Ovary (tissue), 3 donors: ENCODE measurements around the gene SV2C.
"Not testable (repeated sequence)": the region's sequence is repeated elsewhere in the genome, so short reads cannot be mapped to it uniquely, and the experiment has no call there.

Experiments used
- EP300 ChIP-seq: sonication (generic); formaldehyde crosslinking; IDR thresholded peaks from one replicate; pipeline ENCODE4 v1.6.1; 2017; ENCODE audit warnings: antibody characterized with exemption
- POLR2A ChIP-seq: fragments of 450-650 bp; IDR thresholded peaks from one replicate; pipeline ENCODE4 v1.6.1; 2017; ENCODE audit warnings: antibody characterized with exemption, mild to moderate bottlenecking, moderate library complexity
- TF ChIP-seq, protein P1 (sequence below), 3 donors: fragments of 450-650 bp in 2 of 3; fragments of 200-600 bp in 1 of 3; IDR thresholded peaks; one replicate each; pipeline versions ENCODE4 v1.5.1 to v1.8.0; 2016 to 2022; ENCODE audit warnings: antibody characterized with exemption in 3 of 3, mild to moderate bottlenecking in 1 of 3
- donor health status: DM: no; HTN: no; CAD: no.

DNA sequence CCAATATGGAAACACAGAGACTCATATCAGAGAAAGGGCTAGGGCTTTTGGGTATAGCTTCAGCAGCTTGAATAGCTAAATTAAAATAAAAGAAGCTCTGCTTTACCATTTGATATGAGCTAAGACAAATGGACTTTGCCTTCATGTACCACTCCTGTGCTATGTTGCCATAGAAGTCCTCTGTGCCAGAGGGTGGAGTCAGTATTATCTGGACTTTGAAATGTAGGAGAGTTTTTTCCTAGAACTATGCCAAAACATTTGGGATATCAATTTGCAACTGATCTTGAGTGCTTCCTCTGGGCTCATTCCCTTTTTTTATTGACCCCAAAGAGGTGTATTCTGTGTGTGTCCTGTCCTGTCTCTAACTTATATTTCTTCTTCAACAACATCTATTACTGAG is 219.5 kb downstream of the SV2C start:
- TF ChIP-seq POLR2A, EP300: not testable (repeated sequence)
- TF ChIP-seq, protein P1, sequence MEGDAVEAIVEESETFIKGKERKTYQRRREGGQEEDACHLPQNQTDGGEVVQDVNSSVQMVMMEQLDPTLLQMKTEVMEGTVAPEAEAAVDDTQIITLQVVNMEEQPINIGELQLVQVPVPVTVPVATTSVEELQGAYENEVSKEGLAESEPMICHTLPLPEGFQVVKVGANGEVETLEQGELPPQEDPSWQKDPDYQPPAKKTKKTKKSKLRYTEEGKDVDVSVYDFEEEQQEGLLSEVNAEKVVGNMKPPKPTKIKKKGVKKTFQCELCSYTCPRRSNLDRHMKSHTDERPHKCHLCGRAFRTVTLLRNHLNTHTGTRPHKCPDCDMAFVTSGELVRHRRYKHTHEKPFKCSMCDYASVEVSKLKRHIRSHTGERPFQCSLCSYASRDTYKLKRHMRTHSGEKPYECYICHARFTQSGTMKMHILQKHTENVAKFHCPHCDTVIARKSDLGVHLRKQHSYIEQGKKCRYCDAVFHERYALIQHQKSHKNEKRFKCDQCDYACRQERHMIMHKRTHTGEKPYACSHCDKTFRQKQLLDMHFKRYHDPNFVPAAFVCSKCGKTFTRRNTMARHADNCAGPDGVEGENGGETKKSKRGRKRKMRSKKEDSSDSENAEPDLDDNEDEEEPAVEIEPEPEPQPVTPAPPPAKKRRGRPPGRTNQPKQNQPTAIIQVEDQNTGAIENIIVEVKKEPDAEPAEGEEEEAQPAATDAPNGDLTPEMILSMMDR (IDR thresholded peaks at IDR 0.05): not testable (repeated sequence)
